DMS53 treated with DMSO at 0.1 percent for 48 hours (cell line): ENCODE results near the gene RAB11FIP3.
"Not testable (repeated sequence)": the region's sequence is repeated elsewhere in the genome, so short reads cannot be mapped to it uniquely, and the experiment has no call there.

Experiments
- DNase-seq: peaks from one replicate; lab custom pipeline; 2025; ENCODE audit not compliant: unreplicated experiment; lab: John Stamatoyannopoulos, UW

Gene RAB11FIP3

DNA sequence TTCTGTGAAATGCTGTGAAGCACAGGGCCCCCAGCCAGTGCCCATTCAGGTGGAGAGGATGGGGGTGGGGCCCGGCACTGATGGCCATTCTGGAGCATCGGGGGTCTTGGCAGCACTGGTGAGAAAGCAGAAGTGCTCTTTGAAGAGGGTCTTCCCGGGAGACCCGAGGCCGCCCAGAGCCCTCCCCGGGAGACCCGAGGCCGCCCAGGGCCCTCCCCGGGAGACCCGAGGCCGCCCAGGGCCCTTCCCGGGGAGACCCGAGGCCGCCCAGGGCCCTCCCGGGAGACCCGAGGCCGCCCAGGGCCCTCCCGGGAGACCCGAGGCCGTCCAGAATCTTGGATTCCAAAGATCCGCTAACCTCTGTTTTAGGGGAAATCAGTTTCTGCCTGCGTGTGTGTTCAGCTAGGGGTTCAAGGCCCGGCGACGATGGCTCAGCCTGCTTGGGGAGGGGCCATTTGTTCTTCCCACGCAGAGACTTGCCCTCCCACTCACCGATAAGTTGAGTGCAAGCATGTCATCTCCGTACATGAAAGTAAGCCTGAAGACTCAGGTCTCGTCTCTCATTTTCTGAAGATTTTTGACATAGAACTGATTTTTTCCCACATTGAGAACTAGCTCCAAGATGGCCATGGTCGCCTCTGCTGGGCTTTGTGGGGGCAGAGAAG is 66.9 kb downstream of the RAB11FIP3 start:
- no peak for DNase-seq

DNA sequence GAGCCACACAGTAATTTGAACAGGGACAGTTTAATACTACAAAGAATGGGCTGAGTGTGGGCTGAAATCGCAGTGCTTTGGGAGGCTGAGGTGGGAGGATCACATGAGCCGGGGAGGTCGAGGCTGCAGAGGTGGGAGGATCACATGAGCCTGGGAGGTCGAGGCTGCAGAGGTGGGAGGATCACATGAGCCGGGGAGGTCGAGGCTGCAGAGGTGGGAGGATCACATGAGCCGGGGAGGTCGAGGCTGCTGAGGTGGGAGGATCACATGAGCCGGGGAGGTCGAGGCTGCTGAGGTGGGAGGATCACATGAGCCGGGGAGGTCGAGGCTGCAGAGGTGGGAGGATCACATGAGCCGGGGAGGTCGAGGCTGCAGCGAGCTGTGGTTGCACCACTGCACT is 69.2 kb downstream of the RAB11FIP3 start:
- not testable (repeated sequence) for DNase-seq

GRCh38 chr16:495127-495748 is 69.8 kb downstream of the RAB11FIP3 start:
- DNase-seq: peak; percentile 15

GRCh38 chr16:496097-496886 is 70.8 kb downstream of the RAB11FIP3 start:
- DNase-seq: no peak

DNA sequence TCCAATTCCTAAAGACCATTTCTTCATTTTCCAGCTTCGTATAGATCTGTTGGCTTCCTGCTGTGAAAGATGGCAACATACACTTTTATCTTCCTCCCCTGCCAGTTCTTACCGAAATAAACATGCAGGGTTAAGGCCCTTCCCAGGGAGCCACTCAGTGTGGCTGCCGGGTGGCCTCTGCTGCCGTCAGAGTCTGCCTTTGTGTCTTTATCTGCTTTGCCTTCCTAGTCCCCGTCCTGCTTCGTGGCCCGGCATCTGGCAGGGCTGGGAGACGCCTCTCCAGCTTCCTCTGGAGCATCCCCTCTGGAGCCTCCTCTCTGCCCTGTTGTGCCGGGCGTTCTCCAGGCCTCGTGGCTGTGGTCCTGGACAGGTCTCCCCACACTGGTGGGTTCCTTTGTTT is 71.8 kb downstream of the RAB11FIP3 start:
- DNase-seq: no peak

GRCh38 chr16:499924-500323 is 74.5 kb downstream of the RAB11FIP3 start:
- no peak for DNase-seq

DNA sequence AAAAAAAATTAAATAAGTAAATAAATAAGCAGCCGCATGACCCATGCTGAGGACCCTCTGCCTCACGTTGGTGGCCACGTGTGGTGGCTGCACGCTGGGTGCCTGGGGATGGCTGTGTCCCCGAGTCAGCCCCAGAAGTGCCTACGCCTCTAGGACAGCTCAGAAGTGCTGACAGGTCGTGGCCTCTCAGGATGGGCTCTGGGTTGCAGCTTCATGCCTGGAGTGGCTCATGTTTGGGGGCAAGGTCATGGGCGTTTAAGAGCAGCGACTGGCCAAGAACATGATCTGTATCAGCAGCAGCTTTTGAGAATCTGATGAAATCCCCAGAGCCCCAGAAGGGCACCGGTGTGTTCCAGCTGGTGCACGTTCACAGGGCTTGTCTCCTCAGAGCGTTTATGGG is 75.3 kb downstream of the RAB11FIP3 start:
- DNase-seq: no peak

- no peak for DNase-seq
Observed at GRCh38 chr16:502179-502943, 76.9 kb downstream of the RAB11FIP3 start.

DNA sequence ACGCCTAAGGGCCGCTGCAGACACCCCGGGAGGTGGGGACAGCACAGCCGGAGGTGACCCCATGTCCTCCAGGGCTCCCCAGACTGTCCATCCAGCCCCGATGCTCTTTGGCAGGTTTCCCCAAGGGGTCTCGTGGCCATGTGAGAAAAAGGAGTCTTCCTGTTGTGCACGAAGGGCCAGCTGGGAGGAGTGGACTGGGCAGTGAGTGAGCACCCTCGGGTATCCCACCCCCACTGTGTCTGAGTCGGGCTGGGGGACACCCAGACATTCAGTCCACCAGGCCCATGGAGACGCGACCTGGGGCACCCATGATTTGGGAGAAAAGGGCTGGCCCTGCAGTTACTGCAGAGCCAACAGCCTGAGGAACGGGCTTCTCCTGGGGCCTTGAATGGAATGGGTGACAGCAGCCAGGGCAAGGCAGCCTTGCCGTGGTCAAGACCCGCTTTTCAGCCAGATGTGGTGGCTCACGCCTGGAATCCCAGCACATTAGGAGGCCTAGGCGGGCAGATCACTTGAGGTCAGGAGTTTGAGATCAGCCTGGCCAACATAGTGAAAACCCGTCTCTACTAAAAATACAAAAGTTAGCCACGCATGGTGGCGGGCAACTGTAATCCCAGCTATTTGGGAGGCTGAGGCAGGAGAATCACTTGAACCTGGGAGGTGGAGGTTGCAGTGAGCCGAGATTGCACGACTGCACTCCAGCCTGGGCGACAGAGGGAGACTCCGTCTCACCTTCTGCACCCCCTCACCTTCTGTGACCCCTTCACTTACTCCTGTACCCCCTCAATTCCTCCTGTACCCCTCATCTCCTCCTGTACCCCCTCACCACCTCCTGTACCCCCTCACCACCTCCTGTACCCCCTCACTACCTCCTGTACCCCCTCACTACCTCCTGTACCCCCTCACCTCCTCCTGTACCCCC is 78.0 kb downstream of the RAB11FIP3 start:
- DNase-seq: no peak

DNA sequence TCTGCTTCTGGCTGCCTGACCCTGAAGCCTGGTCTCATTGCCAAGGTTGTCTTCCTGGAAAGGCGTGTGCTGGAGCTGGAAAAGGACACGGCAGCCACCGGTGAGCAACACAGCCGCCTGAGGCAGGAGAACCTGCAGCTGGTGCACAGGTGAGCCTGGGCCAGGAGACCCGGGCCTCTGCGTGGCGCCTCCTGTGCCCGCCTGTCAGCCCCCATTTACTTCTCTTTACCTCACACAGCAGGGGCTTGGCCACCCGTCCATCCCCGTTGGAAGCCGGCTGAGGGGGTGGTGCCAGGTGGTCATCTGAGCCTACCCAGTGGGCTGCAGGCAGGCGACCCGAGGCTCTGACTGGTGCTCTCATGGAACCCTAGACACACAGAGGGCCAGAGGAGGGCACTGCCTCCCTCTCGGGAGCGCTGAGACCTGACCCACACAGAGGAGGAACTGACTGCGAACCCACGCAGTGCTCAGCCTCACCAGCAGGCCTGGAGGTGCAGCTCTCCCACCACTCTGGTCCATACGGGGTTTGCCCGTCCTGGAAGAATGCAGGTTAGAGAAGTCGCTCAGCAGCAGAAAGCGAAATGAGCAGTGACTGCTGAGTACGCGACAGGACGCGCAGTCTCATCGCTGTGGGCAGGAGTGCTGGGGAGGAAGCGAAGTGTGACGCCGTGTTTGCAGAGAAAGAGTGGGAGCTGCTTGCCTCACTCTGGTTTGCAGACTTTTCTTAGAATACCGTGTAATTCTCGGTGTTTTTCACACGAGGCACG is 80.2 kb downstream of the RAB11FIP3 start:
- DNase-seq: no peak

GRCh38 chr16:506246-506546 is 80.7 kb downstream of the RAB11FIP3 start:
- no peak for DNase-seq

- DNase-seq: not testable (repeated sequence)
Observed at GRCh38 chr16:507527-507926, 82.1 kb downstream of the RAB11FIP3 start.

DNA sequence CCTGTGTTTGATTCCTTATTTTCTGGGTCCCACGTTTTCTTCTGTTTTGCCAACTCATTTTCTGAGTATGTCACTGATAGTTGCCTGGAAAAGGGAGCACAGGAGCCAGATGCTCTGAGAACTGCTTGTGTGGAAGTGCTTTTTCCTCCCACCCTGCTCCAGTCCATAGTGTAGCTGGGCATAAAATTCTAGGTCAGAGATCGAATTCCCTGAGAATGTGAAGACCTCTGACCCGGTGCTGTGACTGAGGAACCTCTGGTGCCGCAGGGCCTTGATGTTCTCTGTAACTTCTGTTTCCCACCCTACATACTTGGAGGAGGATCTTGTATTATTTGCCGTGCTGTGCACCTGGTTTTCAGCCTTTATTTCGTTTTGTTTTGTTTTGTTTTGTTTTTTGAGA is 82.5 kb downstream of the RAB11FIP3 start:
- DNase-seq: no peak

DNA sequence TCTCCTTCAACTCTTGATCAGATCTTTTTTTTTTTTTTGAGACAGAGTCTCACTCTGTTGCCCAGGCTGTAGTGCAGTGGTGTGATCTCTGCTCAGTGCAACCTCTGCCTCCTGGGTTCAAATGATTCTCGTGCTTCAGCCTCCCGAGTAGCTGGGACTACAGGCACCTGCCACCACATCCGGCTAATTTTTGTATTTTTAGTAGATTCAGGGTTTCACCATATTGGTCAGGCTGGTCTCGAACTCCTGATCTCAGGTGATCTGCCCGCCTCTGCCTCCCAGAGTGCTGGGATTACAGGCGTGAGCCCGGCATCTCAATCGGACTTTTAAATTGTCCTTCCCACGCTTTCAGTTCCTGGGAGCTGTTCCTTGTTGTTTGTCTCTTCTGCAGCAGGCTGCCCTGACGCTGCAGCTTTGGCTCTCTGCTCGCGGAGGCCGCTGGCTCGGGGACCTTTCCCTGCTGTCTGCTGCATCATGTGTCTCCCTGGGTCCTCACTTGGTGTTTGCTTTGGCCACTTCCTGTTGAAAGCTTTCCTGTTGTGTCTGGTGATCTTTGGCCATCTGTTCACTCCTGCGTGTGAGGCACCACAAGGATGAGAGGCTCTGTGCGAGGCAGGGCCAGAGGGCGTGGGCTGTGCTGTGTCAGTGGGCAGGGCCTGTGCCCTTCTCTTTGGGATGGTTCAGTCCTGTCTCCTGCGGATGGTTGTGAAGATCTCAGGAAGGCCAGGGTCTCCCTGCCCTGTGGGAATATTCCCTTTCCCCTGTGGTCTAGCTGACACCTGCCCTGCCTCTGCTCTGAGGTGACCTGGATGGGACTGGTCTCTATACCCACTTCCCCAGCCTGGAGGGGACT is 83.7 kb downstream of the RAB11FIP3 start:
- DNase-seq: peak; percentile 73

DNA sequence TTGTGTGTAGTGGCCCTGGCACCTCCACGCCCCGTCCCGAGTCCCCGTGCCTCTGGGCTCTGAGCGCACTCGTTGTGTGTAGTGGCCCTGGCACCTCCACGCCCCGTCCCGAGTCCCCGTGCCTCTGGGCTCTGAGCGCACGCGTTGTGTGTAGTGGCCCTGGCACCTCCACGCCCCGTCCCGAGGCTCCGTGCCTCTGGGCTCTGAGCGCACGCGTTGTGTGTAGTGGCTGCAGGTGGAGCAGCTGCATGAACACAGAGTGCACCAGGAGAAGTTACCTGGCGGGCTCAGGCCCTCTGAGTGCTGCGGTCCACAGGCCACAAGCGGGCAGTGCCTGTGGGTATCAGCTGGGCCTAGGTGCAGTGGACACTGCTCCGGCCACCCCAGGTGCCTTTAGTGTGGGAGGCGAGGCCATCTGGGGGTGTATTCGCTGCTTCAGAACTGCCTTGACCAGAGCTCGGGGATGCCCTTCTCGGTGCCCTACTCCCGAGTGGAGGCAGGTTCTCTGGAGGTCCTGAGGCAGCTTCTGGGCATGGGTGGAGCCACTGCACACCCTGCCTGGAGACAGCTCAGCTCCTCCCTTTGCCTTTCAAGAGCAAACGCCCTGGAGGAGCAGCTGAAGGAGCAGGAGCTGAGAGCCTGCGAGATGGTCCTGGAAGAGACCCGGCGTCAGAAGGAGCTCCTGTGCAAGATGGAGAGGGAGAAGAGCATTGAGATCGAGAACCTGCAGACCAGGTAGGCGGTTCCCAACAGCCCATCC is 84.8 kb downstream of the RAB11FIP3 start:
- no peak for DNase-seq

- no peak for DNase-seq
Observed at GRCh38 chr16:512802-513201, 87.4 kb downstream of the RAB11FIP3 start.

DNA sequence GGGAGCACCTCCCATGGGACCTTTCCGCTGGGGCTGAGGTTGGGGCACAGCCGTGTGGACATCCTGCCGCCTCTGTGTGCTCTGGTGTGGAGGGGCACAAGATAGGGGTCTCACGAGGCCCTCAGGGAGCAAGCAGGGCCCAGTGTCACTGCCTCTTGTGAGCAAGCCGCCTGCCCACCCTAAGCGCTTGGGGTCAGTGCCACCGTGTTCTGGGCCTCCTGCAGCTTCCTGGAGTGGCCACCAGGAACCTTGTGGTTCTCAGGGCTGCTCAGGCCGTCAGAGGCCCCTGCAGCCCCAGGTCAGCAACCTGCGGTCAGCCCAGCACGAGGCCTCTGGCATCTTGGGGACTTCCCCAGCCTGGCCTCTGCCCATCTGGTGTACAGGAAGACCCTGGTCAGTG is 88.5 kb downstream of the RAB11FIP3 start:
- no peak for DNase-seq
